WTC11 (cell line): ENCODE measurements around the gene UVRAG. TPM values are rescaled to one million over a fixed set of nuclear protein-coding genes. Genes with fewer than 3 reads are reported as not detected.

Source experiments
- ATAC-seq: fragments of 200-7000 bp; cut with Tn5 transposase; 2 replicates; pipeline ENCODE4 v1.10.0; 2021; ENCODE audit warnings: mild to moderate bottlenecking, moderate library complexity
- CTCF ChIA-PET: fragments of 300-600 bp; sonication (Branson Sonifier 250); formaldehyde crosslinking; loops from one replicate; lab custom pipeline; 2021; ENCODE audit warnings: antibody characterized with exemption; lab: Charles Lee
- POLR2A ChIA-PET: fragments of 350-600 bp; sonication (Branson Sonifier 250); formaldehyde crosslinking; loops from one replicate; lab custom pipeline; 2021; ENCODE audit warnings: antibody characterized with exemption; lab: Charles Lee
- DNase-seq: peaks from one replicate; pipeline ENCODE4 v3.0.0; 2021; ENCODE audit warnings: low spot score
- H3K27ac Mint-ChIP-seq: 2 replicates; pipeline ENCODE4 v1.8.0; 2021; ENCODE audit warnings: mixed read lengths
- H3K27me3 Mint-ChIP-seq: 2 replicates; pipeline ENCODE4 v1.8.0; 2021; ENCODE audit warnings: low read depth, mild to moderate bottlenecking, moderate library complexity, mixed read lengths
- H3K36me3 Mint-ChIP-seq: 2 replicates; pipeline ENCODE4 v1.8.0; 2021; ENCODE audit warnings: mixed read lengths
- H3K4me1 Mint-ChIP-seq: 2 replicates; pipeline ENCODE4 v1.8.0; 2022; ENCODE audit warnings: mixed read lengths
- H3K4me3 Mint-ChIP-seq: 2 replicates; pipeline ENCODE4 v1.8.0; 2021; ENCODE audit warnings: mild to moderate bottlenecking, moderate library complexity, mixed read lengths
- H3K9me3 Mint-ChIP-seq: 2 replicates; pipeline ENCODE4 v1.8.0; 2021; ENCODE audit warnings: mixed read lengths
- AFF4 ChIP-seq: sonication (generic); formaldehyde crosslinking; IDR thresholded peaks from 2 replicates; pipeline ENCODE4 v1.8.1; 2023; ENCODE audit warnings: mild to moderate bottlenecking, missing genetic modification reagents, borderline replicate concordance
- CBFB ChIP-seq: sonication (generic); formaldehyde crosslinking; IDR thresholded peaks from 2 replicates; pipeline ENCODE4 v1.8.1; 2022; ENCODE audit warnings: mild to moderate bottlenecking, low read depth, missing genetic modification reagents
- CTCF ChIP-seq: fragments of 200-600 bp; IDR thresholded peaks from 2 replicates; pipeline ENCODE4 v1.8.0; 2022; ENCODE audit warnings: antibody characterized with exemption
- FOXP1 ChIP-seq: sonication (generic); formaldehyde crosslinking; IDR thresholded peaks from 2 replicates; pipeline ENCODE4 v1.8.0; 2022; ENCODE audit warnings: missing genetic modification reagents, mild to moderate bottlenecking, moderate library complexity, borderline replicate concordance
- GABPB1 ChIP-seq: sonication (generic); formaldehyde crosslinking; IDR thresholded peaks from 2 replicates; pipeline ENCODE4 v1.8.1; 2023; ENCODE audit warnings: mild to moderate bottlenecking, missing genetic modification reagents
- HMGXB4 ChIP-seq: sonication (generic); formaldehyde crosslinking; IDR thresholded peaks from 2 replicates; pipeline ENCODE4 v1.8.1; 2023; ENCODE audit warnings: mild to moderate bottlenecking, moderate library complexity, missing genetic modification reagents
- NFE2L1 ChIP-seq: sonication (generic); formaldehyde crosslinking; IDR thresholded peaks from 2 replicates; pipeline ENCODE4 v1.8.1; 2023; ENCODE audit warnings: missing genetic modification reagents
- RELA ChIP-seq: sonication (generic); formaldehyde crosslinking; IDR thresholded peaks from 2 replicates; pipeline ENCODE4 v1.8.1; 2022; ENCODE audit warnings: missing genetic modification reagents, mild to moderate bottlenecking, borderline replicate concordance
- USF2 ChIP-seq: sonication (generic); formaldehyde crosslinking; IDR thresholded peaks from 2 replicates; pipeline ENCODE4 v1.8.1; 2023; ENCODE audit warnings: mild to moderate bottlenecking, missing genetic modification reagents, moderate library complexity
- ZNF263 ChIP-seq: sonication (generic); formaldehyde crosslinking; IDR thresholded peaks from 2 replicates; pipeline ENCODE4 v1.8.1; 2022; ENCODE audit warnings: low read depth, mild to moderate bottlenecking, moderate library complexity, missing genetic modification reagents
- ZNF532 ChIP-seq: fragments of 250-450 bp; sonication (Bioruptor Pico); IDR thresholded peaks from 2 replicates; pipeline ENCODE4 v1.9.0; 2021; ENCODE audit warnings: mild to moderate bottlenecking, borderline replicate concordance
- total RNA-seq: library from RNA; stranded (reverse); gene quantifications from 3 replicates; pipeline ENCODE4 v1.2.3, GENCODE V29; 2021

The UVRAG gene
- total RNA-seq, 1 experiment from 2014 or later: 14.5 TPM

GRCh38 chr11:76076749-76077148 lies 261.7 kb downstream of the UVRAG start (continued):
- no peak for TF ChIP-seq NFE2L1

- H3K36me3 Mint-ChIP-seq: peaks cover 4% of the 10 kb centered on the region; the same call in 1 of the 2 replicates
Observed at GRCh38 chr11:76077575-76078150, 262.7 kb downstream of the UVRAG start.

More at GRCh38 chr11:76077575-76078150, 262.7 kb downstream of the UVRAG start:
- H3K9me3 Mint-ChIP-seq: no peaks in the 10 kb centered on the region
- H3K27ac Mint-ChIP-seq: no peak overlapping the region
- TF ChIP-seq RELA (no peak), HMGXB4 (CRISPR knock-in tag) (no peak), FOXP1 (CRISPR knock-in tag) (no peak), CBFB (no peak), ZNF532 (CRISPR knock-in tag) (no peak), CTCF (no peak), GABPB1 (CRISPR knock-in tag) (no peak), USF2 (CRISPR knock-in tag) (no peak), AFF4 (CRISPR knock-in tag) (no peak), ZNF263 (no peak)
- H3K4me3 Mint-ChIP-seq: no peak overlapping the region
- ChIA-PET CTCF (interaction anchor here (0.6 kb wide), 1 partner anchor 199 kb away, joined by 4 read pairs; no protein-coding TSS in a partner anchor), POLR2A (interaction anchor here (0.6 kb wide), 1 partner anchor 40 kb away, joined by 5 read pairs; no protein-coding TSS in a partner anchor)
- no peaks in the 10 kb centered on the region for H3K4me1 Mint-ChIP-seq
- ATAC-seq (no peak), DNase-seq (no peak)
- H3K27me3 Mint-ChIP-seq: no peaks in the 10 kb centered on the region
